ENCODE measurements around the gene NWD2. TPM values are rescaled to one million over a fixed set of nuclear protein-coding genes. Genes with fewer than 3 reads are reported as not detected.

Gene NWD2
- total RNA-seq, 2 donors from 2014 or later = 0.23 TPM; not detected in 1

- intact Hi-C loops (cut with DNase I) = no loop called here
- H3K4me1 ChIP-seq (replicated peaks) = no peaks in the 10 kb centered on the region
Measured at GRCh38 chr4:37424753-37425152, 180.2 kb downstream of the NWD2 start.

GRCh38 chr4:37425857-37426256 lies 181.3 kb downstream of the NWD2 start:
- intact Hi-C loops (cut with DNase I) = no loop called here
- H3K27ac ChIP-seq = no peak overlapping the region
- H3K9me3 ChIP-seq = no peaks in the 10 kb centered on the region
- TF ChIP-seq CTCF (IDR thresholded peaks at IDR 0.05) = no peak
- no peak for TF ChIP-seq POLR2AphosphoS5 (IDR thresholded peaks at IDR 0.05)
- TF ChIP-seq POLR2A (IDR thresholded peaks at IDR 0.05) = no peak
- H3K27me3 ChIP-seq (replicated peaks; ENCODE audit: insufficient read depth) = no peaks in the 10 kb centered on the region
- 84% methylated on average over 2 of the region's 2 CpGs for WGBS
- no peak for DNase-seq (ENCODE audit: low spot score)
- H3K4me3 ChIP-seq = no peak overlapping the region
- H3K4me1 ChIP-seq (replicated peaks) = no peaks in the 10 kb centered on the region
- no peaks in the 10 kb centered on the region for H3K36me3 ChIP-seq

More at GRCh38 chr4:37424753-37425152, 180.2 kb downstream of the NWD2 start:
- Histone ChIP-seq H3K4me3 (no peak overlapping the region), H3K9me3 (no peaks in the 10 kb centered on the region), H3K36me3 (no peaks in the 10 kb centered on the region), H3K27me3 (replicated peaks; ENCODE audit: insufficient read depth) (no peaks in the 10 kb centered on the region), H3K27ac (no peak overlapping the region)
- DNase-seq (ENCODE audit: low spot score) = no peak
- TF ChIP-seq CTCF (IDR thresholded peaks at IDR 0.05) (no peak), POLR2AphosphoS5 (IDR thresholded peaks at IDR 0.05) (no peak), POLR2A (IDR thresholded peaks at IDR 0.05) (no peak)

- no peaks in the 10 kb centered on the region for H3K9me3 ChIP-seq
- H3K27me3 ChIP-seq (replicated peaks; ENCODE audit: insufficient read depth) = no peaks in the 10 kb centered on the region
- TF ChIP-seq POLR2A (IDR thresholded peaks at IDR 0.05) = no peak
- TF ChIP-seq CTCF (IDR thresholded peaks at IDR 0.05) = no peak
- TF ChIP-seq POLR2AphosphoS5 (IDR thresholded peaks at IDR 0.05) = no peak
- 94% methylated on average over 2 of the region's 2 CpGs for WGBS
- H3K4me1 ChIP-seq (replicated peaks) = no peaks in the 10 kb centered on the region
- DNase-seq (ENCODE audit: low spot score) = no peak
- no peaks in the 10 kb centered on the region for H3K36me3 ChIP-seq
- H3K27ac ChIP-seq = no peak overlapping the region
- intact Hi-C loops (cut with DNase I) = no loop called here
- no peak overlapping the region for H3K4me3 ChIP-seq
Measured at GRCh38 chr4:37427193-37427592, 182.7 kb downstream of the NWD2 start.

- Histone ChIP-seq H3K27me3 (replicated peaks; ENCODE audit: insufficient read depth) (no peaks in the 10 kb centered on the region), H3K4me3 (no peak overlapping the region), H3K4me1 (replicated peaks) (no peaks in the 10 kb centered on the region), H3K36me3 (no peaks in the 10 kb centered on the region), H3K9me3 (no peaks in the 10 kb centered on the region), H3K27ac (no peak overlapping the region)
- no peak for DNase-seq (ENCODE audit: low spot score)
- no peak for TF ChIP-seq CTCF (IDR thresholded peaks at IDR 0.05)
- TF ChIP-seq POLR2AphosphoS5 (IDR thresholded peaks at IDR 0.05) = no peak
- no peak for TF ChIP-seq POLR2A (IDR thresholded peaks at IDR 0.05)
- intact Hi-C loops (cut with DNase I) = no loop called here
Measured at GRCh38 chr4:37429906-37430305, 185.4 kb downstream of the NWD2 start.

GRCh38 chr4:37430718-37431416 lies 186.3 kb downstream of the NWD2 start:
- Histone ChIP-seq H3K4me3 (no peak overlapping the region), H3K27me3 (replicated peaks; ENCODE audit: insufficient read depth) (no peaks in the 10 kb centered on the region), H3K4me1 (replicated peaks) (no peaks in the 10 kb centered on the region), H3K9me3 (no peaks in the 10 kb centered on the region), H3K27ac (no peak overlapping the region), H3K36me3 (no peaks in the 10 kb centered on the region)
- intact Hi-C loops (cut with DNase I) = no loop called here
- WGBS = 69% methylated on average over 3 of the region's 3 CpGs
- DNase-seq (ENCODE audit: low spot score) = no peak
- no peak for TF ChIP-seq CTCF (IDR thresholded peaks at IDR 0.05)
- no peak for TF ChIP-seq POLR2A (IDR thresholded peaks at IDR 0.05)
- TF ChIP-seq POLR2AphosphoS5 (IDR thresholded peaks at IDR 0.05) = no peak

Measured in prostate gland (tissue), 2 donors.